PC-3 (cell line): Measurements from ENCODE around the gene FBXL16.

Source experiments
- CTCF ChIP-seq: fragments of 300-600 bp; sonication (generic); conservative IDR thresholded peaks from 2 replicates; pipeline ENCODE4 v1.5.1; 2017; ENCODE audit warnings: antibody characterized with exemption, low read depth, mild to moderate bottlenecking, low read length
- EZH2 ChIP-seq: fragments of 300-600 bp; sonication (generic); IDR thresholded peaks from one replicate; pipeline ENCODE4 v1.6.1; 2017; ENCODE audit warnings: antibody characterized with exemption, mild to moderate bottlenecking, low read length; ENCODE audit not compliant: unreplicated experiment

GRCh38 chr16:700684-701584 lies 4.7 kb downstream of the FBXL16 start:
- no peak for TF ChIP-seq CTCF
- TF ChIP-seq EZH2, result no peak
